Tibial nerve (tissue), 4 donors: ENCODE data around the gene TSSK3. TPM values are rescaled to one million over a fixed set of nuclear protein-coding genes. Genes with fewer than 3 reads are reported as not detected.

Experiments
- DNase-seq, 2 donors: peaks; one replicate each; pipeline ENCODE4 v3.0.0-alpha.2; 2019; ENCODE audit warnings: low spot score in 2 of 2
- H3K27ac ChIP-seq, 4 donors: fragments of 200-600 bp; sonication (generic) in 3 of 4; one replicate each; pipeline ENCODE4 v1.5.1; 2017 to 2019; ENCODE audit warnings: mild to moderate bottlenecking in 1 of 4
- H3K27me3 ChIP-seq, 2 donors: fragments of 200-600 bp; sonication (generic) in 1 of 2; one replicate each; pipeline versions ENCODE4 v1.5.1 to v1.6.0; 2017 to 2019
- H3K36me3 ChIP-seq, 3 donors: fragments of 200-600 bp; sonication (generic); one replicate each; pipeline ENCODE4 v1.5.1; 2018 to 2019
- H3K4me1 ChIP-seq, 4 donors: fragments of 200-600 bp; sonication (generic) in 3 of 4; one replicate each; pipeline ENCODE4 v1.5.1; 2017 to 2019
- H3K4me3 ChIP-seq, 4 donors: fragments of 200-600 bp; sonication (generic) in 3 of 4; one replicate each; pipeline ENCODE4 v1.5.1; 2017 to 2019; ENCODE audit warnings: mild to moderate bottlenecking in 1 of 4, moderate library complexity in 1 of 4
- H3K9me3 ChIP-seq, 4 donors: fragments of 200-600 bp; sonication (generic) in 3 of 4; one replicate each; pipeline ENCODE4 v1.5.1; 2017 to 2019
- CTCF ChIP-seq, 5 experiments: fragments of 200-600 bp in 3 of 5; fragments of 450-650 bp in 2 of 5; sonication (generic) in 3 of 5; IDR thresholded peaks; one replicate each; pipeline ENCODE4 v1.5.1; 2016 to 2019; ENCODE audit warnings: antibody characterized with exemption in 5 of 5, mild to moderate bottlenecking in 3 of 5, moderate library complexity in 2 of 5
- EP300 ChIP-seq, 2 donors: sonication (generic); formaldehyde crosslinking; IDR thresholded peaks; one replicate each; pipeline ENCODE4 v1.6.1; 2017; ENCODE audit warnings: antibody characterized with exemption in 2 of 2, mild to moderate bottlenecking in 1 of 2
- POLR2A ChIP-seq, 2 donors: fragments of 450-650 bp; IDR thresholded peaks; one replicate each; pipeline ENCODE4 v1.6.1; 2017; ENCODE audit warnings: antibody characterized with exemption in 2 of 2, mild to moderate bottlenecking in 2 of 2, moderate library complexity in 2 of 2
- WGBS, 2 donors: methylation state at CpG; one replicate each; pipeline ENCODE4 v1.1.5; 2018; 5-methylcytosine and 5-hydroxymethylcytosine counted together
- total RNA-seq, 4 donors: library from RNA; depleted of rRNA; stranded (reverse); fragments of >200 nt; gene quantifications; one replicate each; pipeline ENCODE4 v1.1.0, GENCODE V29; 2016

TSSK3 gene
- total RNA-seq, 4 donors from 2014 or later, result 0.44 to 1.5 (median 1.2) TPM

- Histone ChIP-seq H3K36me3 (peaks cover 0 to 70% (median 15%) of the 10 kb centered on the region in 3 donors), H3K27ac (no peak overlapping the region), H3K4me3 (no peak overlapping the region), H3K9me3 (no peaks in the 10 kb centered on the region), H3K27me3 (no peaks in the 10 kb centered on the region), H3K4me1 (peaks cover 0 to 20% (median 14%) of the 10 kb centered on the region in 4 donors)
- WGBS, 2 donors, result 83 to 88% methylated on average over 5 of the region's 5 CpGs
- TF ChIP-seq EP300 (IDR thresholded peaks at IDR 0.05), result no peak
- no peak for TF ChIP-seq CTCF (IDR thresholded peaks at IDR 0.05)
- TF ChIP-seq POLR2A (IDR thresholded peaks at IDR 0.05), result no peak
- no peak for DNase-seq
Measured at GRCh38 chr1:32364836-32365235, 2.5 kb downstream of the TSSK3 start.

- H3K4me1 ChIP-seq, result peaks cover 0 to 20% (median 14%) of the 10 kb centered on the region in 4 donors
- 73 to 79% methylated on average over 6 of the region's 6 CpGs for WGBS, 2 donors
Measured at GRCh38 chr1:32365445-32365844, 3.1 kb downstream of the TSSK3 start.

GRCh38 chr1:32367912-32368635, 5.7 kb downstream of the TSSK3 start:
- H3K27me3 ChIP-seq, result no peaks in the 10 kb centered on the region
- no peaks in the 10 kb centered on the region for H3K4me1 ChIP-seq
- H3K27ac ChIP-seq, result no peak overlapping the region
- DNase-seq, result no peak
- TF ChIP-seq CTCF (IDR thresholded peaks at IDR 0.05), result no peak
- TF ChIP-seq POLR2A (IDR thresholded peaks at IDR 0.05), result no peak
- H3K9me3 ChIP-seq, result no peaks in the 10 kb centered on the region
- WGBS, 2 donors, result 96% methylated on average over 7 of the region's 7 CpGs
- H3K36me3 ChIP-seq, result peaks cover 0 to 96% (median 18%) of the 10 kb centered on the region in 3 donors
- H3K4me3 ChIP-seq, result no peak overlapping the region

More at GRCh38 chr1:32365445-32365844, 3.1 kb downstream of the TSSK3 start:
- peaks cover 0 to 76% (median 15%) of the 10 kb centered on the region in 3 donors for H3K36me3 ChIP-seq
- no peak overlapping the region for H3K4me3 ChIP-seq
- DNase-seq, result no peak
- TF ChIP-seq POLR2A (IDR thresholded peaks at IDR 0.05), result no peak
- no peak for TF ChIP-seq CTCF (IDR thresholded peaks at IDR 0.05)
- TF ChIP-seq EP300 (IDR thresholded peaks at IDR 0.05), result no peak
- H3K27me3 ChIP-seq, result no peaks in the 10 kb centered on the region
- no peak overlapping the region for H3K27ac ChIP-seq
- no peaks in the 10 kb centered on the region for H3K9me3 ChIP-seq

- DNase-seq, result no peak
- peaks cover 2 to 96% (median 7%) of the 10 kb centered on the region in 3 donors for H3K36me3 ChIP-seq
Measured at GRCh38 chr1:32372149-32372756, 9.9 kb downstream of the TSSK3 start.

More at GRCh38 chr1:32372149-32372756, 9.9 kb downstream of the TSSK3 start:
- TF ChIP-seq EP300 (IDR thresholded peaks at IDR 0.05) (no peak), CTCF (IDR thresholded peaks at IDR 0.05) (no peak), POLR2A (IDR thresholded peaks at IDR 0.05) (no peak)
- Histone ChIP-seq H3K27me3 (no peaks in the 10 kb centered on the region), H3K9me3 (no peaks in the 10 kb centered on the region), H3K4me1 (no peaks in the 10 kb centered on the region), H3K4me3 (no peak overlapping the region), H3K27ac (no peak overlapping the region)
- 78 to 87% methylated on average over 5 of the region's 5 CpGs for WGBS, 2 donors
